Esophagus muscularis mucosa (tissue), 4 donors: ENCODE results near the gene GJB3. TPM values are rescaled to one million over a fixed set of nuclear protein-coding genes. Genes with fewer than 3 reads are reported as not detected.

ENCODE experiments used
- DNase-seq: peaks from one replicate; pipeline ENCODE4 v3.0.0-alpha.2; 2017; ENCODE audit errors: extremely low spot score
- H3K27ac ChIP-seq, 4 donors: fragments of 200-600 bp; sonication (generic); replicated peaks in 1 of 4; 1 replicate in 3 of 4; 2 replicates in 1 of 4; pipeline ENCODE4 v1.5.1; 2016 to 2019; ENCODE audit warnings: mild to moderate bottlenecking in 1 of 4
- H3K27me3 ChIP-seq, 4 donors: fragments of 200-600 bp; sonication (generic); one replicate each; pipeline versions ENCODE4 v1.5.1 to v1.6.0; 2016 to 2019
- H3K36me3 ChIP-seq, 4 donors: fragments of 200-600 bp; sonication (generic); one replicate each; pipeline ENCODE4 v1.5.1; 2016 to 2019
- H3K4me1 ChIP-seq, 4 donors: fragments of 200-600 bp; sonication (generic); one replicate each; pipeline ENCODE4 v1.5.1; 2016 to 2019
- H3K4me3 ChIP-seq, 4 donors: fragments of 200-600 bp; sonication (generic); 1 replicate in 2 of 4; 2 replicates in 2 of 4; pipeline ENCODE4 v1.5.1; 2016 to 2019; ENCODE audit warnings: mild to moderate bottlenecking in 4 of 4, moderate library complexity in 1 of 4
- H3K9me3 ChIP-seq, 4 donors: fragments of 200-600 bp; sonication (generic); 1 replicate in 3 of 4; 2 replicates in 1 of 4; pipeline ENCODE4 v1.5.1; 2016 to 2019
- EP300 ChIP-seq: sonication (generic); formaldehyde crosslinking; IDR thresholded peaks from one replicate; pipeline ENCODE4 v1.6.1; 2017; ENCODE audit warnings: antibody characterized with exemption
- POLR2A ChIP-seq: fragments of 450-650 bp; IDR thresholded peaks from one replicate; pipeline ENCODE4 v1.6.1; 2017; ENCODE audit warnings: antibody characterized with exemption, moderate library complexity, mild to moderate bottlenecking, low read depth
- POLR2AphosphoS5 ChIP-seq, 2 donors: sonication (generic); formaldehyde crosslinking; IDR thresholded peaks; one replicate each; pipeline ENCODE4 v1.6.1; 2017; ENCODE audit warnings: antibody characterized with exemption in 2 of 2
- WGBS: methylation state at CpG from one replicate; pipeline ENCODE4 v1.1.5; 2018; 5-methylcytosine and 5-hydroxymethylcytosine counted together
- intact Hi-C: fragments of 100-400 bp; cut with DNase I; formaldehyde crosslinking; loops from one replicate; pipeline ENCODE4 v1.15.1; 2023
- total RNA-seq, 4 donors: library from RNA; depleted of rRNA; stranded (reverse); fragments of >200 nt; gene quantifications; one replicate each; pipeline versions ENCODE4 v1.1.0 to v1.2.1, GENCODE V29; 2016
- TF ChIP-seq, protein P1 (sequence below), 3 experiments: fragments of 200-600 bp in 2 of 3; fragments of 450-650 bp in 1 of 3; sonication (generic) in 2 of 3; IDR thresholded peaks; one replicate each; pipeline ENCODE4 v1.5.1; 2017 to 2019; ENCODE audit warnings: antibody characterized with exemption in 3 of 3, mild to moderate bottlenecking in 2 of 3, moderate library complexity in 1 of 3

The GJB3 gene
- total RNA-seq, 4 donors from 2014 or later: not detected

DNA sequence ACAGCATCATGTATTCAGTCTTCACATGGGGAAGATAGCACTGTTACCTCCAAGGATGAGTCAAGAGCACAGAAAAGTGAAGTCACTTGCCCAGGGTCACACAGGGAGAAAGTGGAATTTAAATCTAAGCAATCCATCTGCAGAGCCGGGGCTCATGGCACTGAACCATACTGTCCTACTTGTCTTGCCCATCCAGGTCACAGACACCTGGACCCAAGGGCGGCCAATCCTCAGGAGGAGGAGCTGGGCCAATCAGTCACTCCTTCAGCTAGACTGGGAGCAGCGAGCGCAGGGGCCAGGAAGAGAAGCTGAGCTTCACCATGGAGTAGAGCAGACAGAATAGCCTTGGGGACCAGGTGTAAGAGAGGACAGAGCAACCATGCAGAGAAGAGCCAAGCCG is 35.3 kb upstream of the GJB3 start:
- intact Hi-C loops: no loop called here
- H3K27me3 ChIP-seq: peaks cover 0 to 41% (median 0%) of the 10 kb centered on the region in 4 donors
- peaks cover 0 to 3% (median 0%) of the 10 kb centered on the region in 4 donors for H3K4me1 ChIP-seq
- 73% methylated on average over 4 of the region's 5 CpGs for WGBS
- TF ChIP-seq EP300: no peak
- TF ChIP-seq POLR2A: no peak
- TF ChIP-seq, protein P1, sequence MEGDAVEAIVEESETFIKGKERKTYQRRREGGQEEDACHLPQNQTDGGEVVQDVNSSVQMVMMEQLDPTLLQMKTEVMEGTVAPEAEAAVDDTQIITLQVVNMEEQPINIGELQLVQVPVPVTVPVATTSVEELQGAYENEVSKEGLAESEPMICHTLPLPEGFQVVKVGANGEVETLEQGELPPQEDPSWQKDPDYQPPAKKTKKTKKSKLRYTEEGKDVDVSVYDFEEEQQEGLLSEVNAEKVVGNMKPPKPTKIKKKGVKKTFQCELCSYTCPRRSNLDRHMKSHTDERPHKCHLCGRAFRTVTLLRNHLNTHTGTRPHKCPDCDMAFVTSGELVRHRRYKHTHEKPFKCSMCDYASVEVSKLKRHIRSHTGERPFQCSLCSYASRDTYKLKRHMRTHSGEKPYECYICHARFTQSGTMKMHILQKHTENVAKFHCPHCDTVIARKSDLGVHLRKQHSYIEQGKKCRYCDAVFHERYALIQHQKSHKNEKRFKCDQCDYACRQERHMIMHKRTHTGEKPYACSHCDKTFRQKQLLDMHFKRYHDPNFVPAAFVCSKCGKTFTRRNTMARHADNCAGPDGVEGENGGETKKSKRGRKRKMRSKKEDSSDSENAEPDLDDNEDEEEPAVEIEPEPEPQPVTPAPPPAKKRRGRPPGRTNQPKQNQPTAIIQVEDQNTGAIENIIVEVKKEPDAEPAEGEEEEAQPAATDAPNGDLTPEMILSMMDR (IDR thresholded peaks at IDR 0.05): no peak
- TF ChIP-seq POLR2AphosphoS5 (IDR thresholded peaks at IDR 0.05): no peak
- H3K27ac ChIP-seq: no peak overlapping the region
- DNase-seq: no peak
- H3K4me3 ChIP-seq: no peak overlapping the region
- H3K36me3 ChIP-seq: no peaks in the 10 kb centered on the region
- no peaks in the 10 kb centered on the region for H3K9me3 ChIP-seq

DNA sequence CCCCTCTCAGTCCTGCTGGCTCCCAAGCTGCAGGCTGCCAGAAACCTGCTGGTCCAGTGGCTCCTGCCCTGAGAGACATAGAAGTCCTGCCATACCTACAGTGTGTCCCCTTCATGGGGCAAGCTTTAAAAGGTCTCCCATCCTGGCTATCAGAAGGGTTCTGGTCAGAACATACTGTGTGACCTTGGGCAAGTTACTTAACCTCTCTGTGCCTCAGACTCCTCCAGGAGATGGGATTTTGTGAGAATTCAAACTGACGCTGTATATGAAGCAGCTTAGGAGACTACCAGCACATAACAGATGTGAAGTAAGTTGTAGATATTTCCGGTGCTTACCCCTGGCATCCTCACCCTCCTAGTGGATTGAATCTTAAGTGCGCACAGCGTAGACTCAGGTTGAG is 34.9 kb upstream of the GJB3 start:
- Histone ChIP-seq H3K27me3 (peaks cover 0 to 45% (median 0%) of the 10 kb centered on the region in 4 donors), H3K27ac (no peak overlapping the region), H3K36me3 (no peaks in the 10 kb centered on the region), H3K4me3 (no peak overlapping the region), H3K4me1 (peaks cover 0 to 3% (median 0%) of the 10 kb centered on the region in 4 donors), H3K9me3 (no peaks in the 10 kb centered on the region)
- intact Hi-C loops: no loop called here
- DNase-seq: no peak
- TF ChIP-seq, protein P1 (IDR thresholded peaks at IDR 0.05): no peak
- TF ChIP-seq POLR2A: no peak
- TF ChIP-seq EP300: no peak
- no peak for TF ChIP-seq POLR2AphosphoS5 (IDR thresholded peaks at IDR 0.05)
- 96% methylated on average over 4 of the region's 4 CpGs for WGBS

DNA sequence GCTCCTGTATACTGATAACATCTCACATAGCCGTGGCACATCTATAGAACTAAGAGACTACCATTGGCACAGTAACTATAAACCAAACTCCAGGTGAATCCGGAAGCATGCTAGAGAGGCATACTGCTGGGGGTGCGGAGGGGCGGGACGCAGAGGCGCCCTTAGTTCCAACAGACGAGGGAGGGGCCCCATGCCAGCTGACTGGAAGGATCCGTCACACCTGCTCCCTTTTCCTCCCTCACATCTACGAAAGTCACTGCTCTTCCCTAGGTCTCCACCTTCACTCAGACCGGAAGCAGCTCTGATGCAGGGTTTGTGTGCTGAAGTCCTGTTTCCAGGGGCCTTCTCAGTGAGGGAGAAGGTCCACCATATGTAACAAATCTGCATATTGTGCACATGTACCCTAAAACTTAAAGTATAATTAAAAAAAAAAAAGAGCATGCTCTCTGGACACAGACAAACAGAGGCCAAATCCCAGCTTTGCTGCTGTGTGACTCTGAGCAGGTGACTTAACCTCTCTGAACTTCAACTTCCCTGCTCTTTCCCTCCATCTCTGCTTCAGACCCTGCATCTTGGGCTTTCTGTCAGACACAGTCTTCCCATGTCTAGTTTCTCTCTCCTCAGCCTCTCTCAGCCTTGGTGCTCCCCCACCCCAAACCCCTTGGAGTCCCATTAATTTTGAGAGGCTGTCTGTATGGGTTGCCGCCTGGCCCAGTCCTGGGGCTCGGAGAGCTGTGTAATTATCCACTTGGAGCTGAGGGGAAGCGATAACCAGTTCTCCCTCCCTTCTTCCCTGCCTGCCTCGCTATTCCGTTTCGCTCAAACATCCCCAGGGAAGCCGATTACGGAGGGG is 34.0 kb upstream of the GJB3 start:
- WGBS: 66% methylated on average over 18 of the region's 18 CpGs
- Histone ChIP-seq H3K36me3 (no peaks in the 10 kb centered on the region), H3K4me1 (peaks cover 0 to 3% (median 0%) of the 10 kb centered on the region in 4 donors), H3K9me3 (no peaks in the 10 kb centered on the region), H3K27ac (no peak overlapping the region), H3K27me3 (peaks cover 0 to 42% (median 0%) of the 10 kb centered on the region in 4 donors), H3K4me3 (no peak overlapping the region)
- DNase-seq: no peak
- intact Hi-C loops: no loop called here
- TF ChIP-seq POLR2AphosphoS5 (IDR thresholded peaks at IDR 0.05): no peak
- TF ChIP-seq POLR2A: no peak
- TF ChIP-seq, protein P1 (IDR thresholded peaks at IDR 0.05): no peak
- no peak for TF ChIP-seq EP300

DNA sequence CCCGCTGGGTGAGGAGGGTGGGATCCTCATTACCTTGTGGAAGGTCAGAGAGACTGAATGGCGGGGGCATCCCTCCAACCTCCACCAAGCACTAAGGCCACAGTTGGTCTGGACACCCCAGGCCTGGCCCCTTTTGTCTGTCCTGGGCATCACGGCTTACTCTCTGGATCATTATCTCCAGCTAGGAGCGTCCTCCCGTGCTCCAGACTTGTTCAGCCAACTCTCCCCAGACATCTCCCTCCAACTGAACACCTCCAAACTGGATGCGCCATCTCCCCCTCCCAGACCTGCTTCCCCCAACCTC is 33.4 kb upstream of the GJB3 start:
- Histone ChIP-seq H3K4me1 (peaks cover 0 to 1% (median 0%) of the 10 kb centered on the region in 4 donors), H3K27me3 (peaks cover 0 to 37% (median 0%) of the 10 kb centered on the region in 4 donors), H3K36me3 (no peaks in the 10 kb centered on the region), H3K27ac (no peak overlapping the region), H3K4me3 (no peak overlapping the region), H3K9me3 (no peaks in the 10 kb centered on the region)
- DNase-seq: no peak
- TF ChIP-seq POLR2AphosphoS5 (IDR thresholded peaks at IDR 0.05): no peak
- TF ChIP-seq POLR2A: no peak
- no peak for TF ChIP-seq EP300
- TF ChIP-seq, protein P1 (IDR thresholded peaks at IDR 0.05): no peak
- intact Hi-C loops: no loop called here
- 64% methylated on average over 6 of the region's 6 CpGs for WGBS
